GM18499 (cell line): Measurements from ENCODE around the gene MAGI1.

Experiments used
- ATAC-seq: cut with Tn5 transposase; IDR thresholded peaks from one replicate; pipeline ENCODE4 v1.9.1; 2021; ENCODE audit warnings: moderate number of reproducible peaks; ENCODE audit not compliant: insufficient read depth, unreplicated experiment

The MAGI1 gene

DNA sequence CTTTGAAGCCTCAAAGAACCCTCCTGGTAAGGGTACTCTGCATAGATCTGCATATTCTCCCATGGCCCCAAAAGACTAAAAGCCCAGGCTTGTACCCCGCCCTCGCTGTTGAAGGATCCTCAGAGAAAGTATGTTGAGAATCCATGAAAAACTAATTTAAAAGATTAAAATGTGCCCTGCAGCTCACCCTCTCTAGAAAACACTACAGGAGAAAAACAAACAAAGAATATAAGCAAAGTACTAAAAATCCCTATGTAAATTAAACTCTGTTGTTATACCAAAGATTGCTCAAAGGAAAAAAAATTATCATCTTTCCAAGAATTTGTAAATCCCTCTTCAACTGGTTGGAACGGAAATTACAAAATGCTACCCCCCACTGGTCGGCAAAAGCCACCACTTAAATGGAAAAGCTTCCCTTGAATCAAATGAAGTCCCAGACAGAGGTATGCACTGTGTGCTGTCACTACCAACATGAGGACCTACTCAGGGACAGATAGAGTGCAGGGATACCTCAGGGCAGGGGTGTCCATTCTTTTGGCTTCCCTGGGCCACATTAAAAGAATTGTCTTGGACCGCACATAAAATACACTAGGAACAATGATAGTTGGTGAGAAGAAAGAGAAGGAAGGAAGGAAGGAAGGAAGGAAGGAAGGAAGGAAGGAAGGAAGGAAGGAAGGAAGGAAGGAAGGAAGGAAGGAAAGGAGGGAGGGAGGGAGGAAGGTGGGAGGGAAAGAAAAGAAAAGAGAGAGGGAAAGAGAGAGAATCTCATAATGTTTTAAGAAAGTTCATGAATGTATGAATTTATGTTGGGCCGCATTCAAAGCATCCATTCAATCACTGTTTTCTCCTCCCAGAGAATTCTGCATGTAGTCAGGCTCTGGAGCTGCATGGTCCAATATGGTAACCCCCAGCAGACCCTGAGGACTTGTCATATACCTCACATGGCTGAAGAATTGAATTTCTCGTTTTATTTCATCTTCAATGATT lies 88.1 kb downstream of the MAGI1 start:
- no peak for ATAC-seq

GRCh38 chr3:65948841-65949573 lies 89.7 kb downstream of the MAGI1 start:
- ATAC-seq, result no peak

GRCh38 chr3:65946438-65946837 lies 92.3 kb downstream of the MAGI1 start:
- ATAC-seq, result no peak

DNA sequence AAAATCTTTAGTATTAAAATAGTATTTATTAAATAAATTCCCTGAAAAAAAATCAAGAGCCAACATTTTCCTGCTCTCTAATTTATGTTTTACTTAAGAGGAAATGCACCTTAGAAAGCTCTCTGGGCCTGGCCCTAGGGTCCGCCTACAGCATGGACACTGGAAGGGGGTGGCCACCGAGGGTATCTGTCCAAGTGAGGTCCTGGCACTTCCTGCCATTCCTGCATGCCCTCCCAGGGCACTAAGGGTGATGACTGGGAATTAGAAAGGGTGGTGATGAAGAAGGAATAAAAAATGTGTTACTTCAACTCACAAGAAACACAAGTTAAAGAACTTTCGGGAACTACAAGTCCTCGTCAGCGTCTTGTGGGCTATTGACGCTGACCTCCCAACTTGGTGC lies 92.8 kb downstream of the MAGI1 start:
- no peak for ATAC-seq

DNA sequence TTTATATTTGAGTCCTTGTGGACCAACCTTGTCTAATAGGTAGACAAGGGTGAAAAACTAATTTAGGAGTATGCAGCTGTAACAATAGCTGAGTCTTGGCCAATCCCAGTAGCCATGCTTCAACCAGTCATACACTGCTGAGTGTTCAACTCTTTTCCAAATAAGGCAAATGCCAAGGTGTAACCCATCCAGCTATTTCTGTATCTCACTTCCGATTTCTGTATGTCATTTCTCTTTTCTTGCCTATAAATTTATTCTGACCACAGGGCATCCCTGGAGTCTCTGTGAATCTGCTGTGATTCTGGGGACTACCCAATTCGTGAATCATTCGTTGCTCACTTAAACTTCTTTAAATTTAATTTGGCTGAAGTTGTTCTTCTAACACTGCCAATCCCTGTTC lies 93.2 kb downstream of the MAGI1 start:
- ATAC-seq, result no peak

GRCh38 chr3:65944252-65944651 lies 94.5 kb downstream of the MAGI1 start:
- ATAC-seq, result no peak

DNA sequence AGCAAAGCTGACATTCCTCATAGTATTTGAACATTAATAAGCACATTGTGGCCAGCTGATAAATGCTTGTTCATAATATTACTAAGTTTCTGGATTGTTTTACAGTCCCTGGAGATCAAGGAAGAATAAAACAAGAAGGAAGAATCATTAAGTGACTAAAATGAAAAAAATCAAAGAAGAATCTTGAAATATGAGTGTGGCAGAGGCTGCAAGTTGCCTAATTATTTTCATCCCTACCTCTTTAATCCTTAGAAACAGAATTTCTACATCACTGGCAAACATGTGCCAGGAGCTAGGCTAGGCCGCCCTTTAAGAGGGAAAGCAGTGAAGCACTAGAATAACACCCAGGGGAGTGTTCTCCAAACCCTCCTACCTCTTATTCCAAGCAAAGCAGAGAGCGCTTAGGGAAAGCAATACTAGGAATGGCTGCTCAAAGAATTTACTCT lies 98.9 kb downstream of the MAGI1 start:
- no peak for ATAC-seq

- no peak for ATAC-seq
Observed at GRCh38 chr3:65939184-65939583, 99.5 kb downstream of the MAGI1 start.

GRCh38 chr3:65938676-65939075 lies 100.0 kb downstream of the MAGI1 start:
- ATAC-seq, result no peak

DNA sequence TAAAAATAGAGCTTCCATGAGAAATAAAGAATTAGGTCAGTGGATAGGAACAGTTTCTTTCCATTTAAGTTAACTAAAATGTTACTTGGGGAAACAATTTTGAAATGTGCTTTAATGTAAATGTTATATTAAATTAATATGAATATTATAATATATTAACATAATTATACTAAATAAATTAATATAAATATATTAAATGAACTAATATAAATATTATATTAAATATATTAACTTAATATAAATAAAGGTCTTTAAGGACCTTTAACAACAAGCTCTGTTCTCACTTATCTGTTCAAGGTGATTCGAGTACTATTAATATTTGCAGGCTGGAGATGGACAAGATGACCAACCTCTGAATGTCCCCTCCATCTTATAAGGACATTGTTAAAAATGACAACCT lies 100.6 kb downstream of the MAGI1 start:
- ATAC-seq, result no peak

DNA sequence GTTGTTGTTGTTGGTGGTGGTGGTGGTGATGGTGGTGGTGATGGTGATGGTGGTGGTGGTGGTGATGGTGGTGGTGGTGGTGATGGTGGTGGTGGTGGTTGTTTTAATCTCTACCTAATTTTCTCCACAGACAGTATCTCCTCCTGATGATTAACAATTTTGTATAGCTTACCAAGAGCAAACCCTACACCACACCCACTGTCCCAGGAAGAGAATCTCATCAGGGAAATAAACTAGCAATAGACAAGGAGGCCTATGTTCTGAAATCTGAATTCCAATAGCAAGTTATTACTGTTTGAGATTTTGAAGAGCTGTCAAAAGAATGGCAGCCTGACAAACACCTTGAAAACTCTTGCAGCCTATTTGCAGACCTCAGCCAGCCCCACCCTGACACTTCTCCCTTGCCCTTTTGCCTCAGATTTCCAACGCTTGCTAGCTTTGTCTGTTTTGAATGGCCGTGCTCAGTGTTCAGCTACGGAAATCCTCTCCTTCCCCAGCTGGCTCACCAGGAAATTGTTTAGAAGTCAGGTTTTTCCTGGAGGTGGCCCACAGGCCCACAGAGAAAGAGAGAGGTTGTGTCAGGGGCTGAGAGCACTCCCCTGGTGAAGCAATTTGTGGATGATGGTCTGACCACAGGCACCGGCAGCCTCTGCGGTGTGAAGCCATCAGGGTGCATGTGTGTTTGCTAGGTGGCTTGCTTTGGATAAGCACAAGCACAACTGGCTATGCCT lies 101.6 kb downstream of the MAGI1 start:
- no peak for ATAC-seq

GRCh38 chr3:65935724-65936123 lies 103.0 kb downstream of the MAGI1 start:
- no peak for ATAC-seq

- no peak for ATAC-seq
Observed at GRCh38 chr3:65930648-65931047, 108.1 kb downstream of the MAGI1 start.

DNA sequence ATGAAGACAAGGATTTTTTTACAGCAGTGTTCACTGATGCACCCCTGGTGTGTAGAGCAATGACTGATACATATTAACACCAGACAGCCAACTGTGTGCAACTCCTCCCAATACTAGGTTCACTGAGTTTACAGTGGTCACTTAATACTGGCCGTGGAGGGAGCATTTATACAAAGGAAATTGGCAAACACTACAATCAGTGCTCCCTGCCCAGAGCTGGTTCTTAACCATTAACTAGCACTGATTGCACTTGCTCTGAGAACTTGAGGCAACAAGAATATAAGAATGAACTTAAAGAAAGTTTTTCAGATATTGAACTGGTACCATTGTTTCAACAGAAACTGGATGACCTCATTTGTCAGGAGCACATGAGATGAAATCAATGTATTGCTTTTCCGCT lies 110.6 kb downstream of the MAGI1 start:
- no peak for ATAC-seq

DNA sequence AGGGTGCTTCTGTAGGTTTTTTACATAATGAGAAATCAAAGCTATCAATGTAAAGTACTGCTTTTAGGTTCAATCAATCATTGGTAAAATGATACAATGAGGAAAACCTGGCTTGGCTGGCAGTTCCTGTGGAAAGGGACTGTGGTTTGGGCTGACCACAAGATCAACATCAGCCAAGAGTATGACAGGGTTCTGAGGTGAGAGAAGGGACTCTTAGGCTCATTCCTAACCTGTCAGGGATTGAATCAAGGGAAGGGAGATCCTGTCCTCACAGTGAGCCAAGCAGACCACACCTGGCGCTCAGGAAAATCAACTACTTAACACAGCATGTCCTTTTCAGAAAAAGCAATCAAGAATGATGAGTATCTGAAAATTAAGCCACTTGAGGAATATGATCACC lies 111.1 kb downstream of the MAGI1 start:
- no peak for ATAC-seq

DNA sequence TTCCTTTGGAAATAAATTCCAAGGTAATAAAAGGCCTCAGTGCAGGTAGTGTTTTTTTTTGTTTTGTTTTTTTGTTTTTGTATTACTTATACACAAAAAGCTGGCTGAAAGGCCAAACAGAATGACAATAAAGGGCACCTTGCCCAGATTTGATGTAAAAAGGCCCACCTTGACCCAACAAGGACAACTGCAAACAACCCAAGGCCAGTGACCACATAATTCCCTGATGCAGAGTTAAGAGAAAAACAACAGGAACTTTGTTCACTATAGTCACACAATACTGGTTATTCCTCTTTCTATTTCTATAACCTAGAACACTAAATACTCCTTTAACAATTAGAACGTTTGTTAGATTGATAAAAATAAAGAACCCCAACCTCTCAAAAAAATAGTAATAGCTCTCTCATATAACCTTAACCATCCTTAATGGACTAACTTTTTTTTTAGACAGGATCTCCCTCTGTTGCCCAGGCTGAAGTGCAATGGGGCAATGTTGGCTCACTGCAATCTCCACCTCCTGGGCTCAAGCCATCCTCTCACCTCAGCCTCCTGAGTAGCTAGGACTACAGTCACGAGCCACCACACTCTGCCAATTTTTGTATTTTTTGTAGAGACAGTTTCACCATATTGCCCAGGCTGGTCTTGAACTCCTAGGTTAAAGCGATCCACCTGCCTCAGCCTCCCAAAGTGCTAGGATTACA lies 113.3 kb downstream of the MAGI1 start:
- ATAC-seq, result no peak

DNA sequence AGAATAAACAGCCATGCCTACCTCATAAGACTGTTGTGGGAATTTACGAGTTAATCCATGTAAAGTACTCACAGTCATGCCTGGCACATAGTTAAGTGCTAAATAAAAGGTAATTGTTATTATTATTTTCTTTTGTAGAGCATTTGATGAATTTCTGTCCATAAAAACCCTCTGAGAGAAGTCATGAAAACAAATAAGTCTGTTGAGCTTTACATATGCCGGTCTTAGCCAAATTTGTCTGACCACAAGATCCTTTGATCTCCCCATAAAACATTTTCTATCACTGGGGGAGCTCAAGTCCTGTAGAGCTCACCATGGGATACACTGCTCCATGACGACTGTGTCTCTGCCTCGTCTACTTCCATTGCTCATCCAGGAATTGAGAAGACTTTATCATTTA lies 114.0 kb downstream of the MAGI1 start:
- no peak for ATAC-seq

GRCh38 chr3:65922441-65922840 lies 116.3 kb downstream of the MAGI1 start:
- ATAC-seq, result no peak

DNA sequence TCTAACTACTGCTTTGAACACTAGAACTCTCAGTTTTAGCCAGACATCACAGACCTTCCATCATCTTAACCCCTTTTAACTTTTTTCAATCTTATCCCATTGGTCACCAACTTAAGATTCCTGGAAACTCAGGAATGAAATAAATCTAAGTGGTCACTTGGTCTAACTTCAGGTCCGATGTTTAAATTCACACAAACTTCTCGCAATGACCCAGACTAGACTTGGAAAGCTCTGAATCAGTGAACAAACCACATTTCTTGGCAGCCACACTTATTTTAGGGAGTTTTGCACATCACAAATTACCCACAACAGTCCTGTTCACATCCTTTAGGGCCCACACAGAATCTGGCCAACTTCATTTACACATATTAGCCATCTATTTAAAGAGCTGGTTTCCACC lies 118.9 kb downstream of the MAGI1 start:
- no peak for ATAC-seq

DNA sequence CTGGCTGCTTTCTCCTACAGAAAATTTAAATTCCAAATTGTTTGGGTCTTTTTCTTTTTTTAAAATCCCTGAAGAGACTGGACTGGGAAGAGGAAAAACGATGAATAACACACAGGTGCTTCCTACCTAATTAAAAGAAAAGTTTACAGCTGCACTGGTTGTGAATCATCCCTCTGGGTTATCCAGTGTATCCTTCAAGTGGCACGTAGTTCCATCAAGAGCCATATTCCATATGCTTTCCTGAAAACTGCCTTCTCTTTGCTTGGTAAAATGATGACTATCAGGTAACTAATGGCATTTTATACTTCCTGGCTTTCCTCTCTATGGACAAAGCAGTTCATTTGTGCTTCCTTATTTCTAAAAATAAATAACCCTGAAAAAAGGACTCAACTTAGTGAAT lies 123.2 kb downstream of the MAGI1 start:
- no peak for ATAC-seq
